ENCODE results near the gene GMPR2. TPM values are rescaled to one million over a fixed set of nuclear protein-coding genes. Genes with fewer than 3 reads are reported as not detected.

GMPR2 gene
- polyA plus RNA-seq, 3 donors = 84.4 to 84.7 (median 84.5) TPM

DNA sequence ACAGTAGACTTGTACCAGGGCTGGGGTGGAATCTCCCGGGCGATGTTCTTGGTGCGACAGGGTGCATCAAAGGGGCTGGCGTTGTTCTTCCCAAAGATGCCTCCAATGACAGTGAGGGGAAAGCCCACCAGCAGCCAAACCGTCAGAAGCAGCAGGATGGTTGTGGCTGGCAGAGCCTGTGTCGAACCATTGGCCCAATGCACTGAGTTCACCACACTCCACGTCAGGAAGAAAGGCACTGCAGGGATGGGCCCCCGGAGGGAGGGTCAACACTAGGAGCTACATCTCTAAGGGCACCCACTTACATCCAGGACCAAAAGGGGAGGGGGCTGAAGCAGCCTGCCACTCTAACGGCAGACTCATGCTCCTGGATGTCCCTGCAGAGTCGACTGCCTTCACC lies 42.3 kb upstream of the GMPR2 start:
- intact Hi-C loops (cut with micrococcal nuclease) = no loop called here
- WGBS (ENCODE audit: insufficient coverage) = 94% methylated on average over 6 of the region's 10 CpGs
- H3K4me1 ChIP-seq (ENCODE audit: control insufficient read depth in 1 of 2, insufficient read depth in 2 of 2, low read length in 2 of 2) = peaks cover 28 to 35% of the 10 kb centered on the region in 2 donors
- H3K9me3 Mint-ChIP-seq = no peaks in the 10 kb centered on the region
- no peak overlapping the region for H3K9ac ChIP-seq (ENCODE audit: insufficient read depth, low read length, poor library complexity, severe bottlenecking)
- H3K27ac Mint-ChIP-seq = peak overlapping the region in 2 of 7 donors; percentile 53 to 78
- no peak overlapping the region for H2AFZ ChIP-seq (ENCODE audit: insufficient read depth, low read depth, low read length, poor library complexity, severe bottlenecking)
- peaks cover 44 to 46% of the 10 kb centered on the region in 2 donors for H3K36me3 Mint-ChIP-seq
- H3K9me3 ChIP-seq (replicated peaks in 1 of 2; ENCODE audit: control insufficient read depth in 1 of 2, insufficient read depth in 1 of 2, low read length in 2 of 2) = no peaks in the 10 kb centered on the region
- no peak overlapping the region for H3K4me3 Mint-ChIP-seq
- H4K20me1 ChIP-seq (ENCODE audit: insufficient read depth, low read length) = no peaks in the 10 kb centered on the region
- peaks cover 34% of the 10 kb centered on the region for H3K79me2 ChIP-seq (ENCODE audit: insufficient read depth, low read length)
- H3K36me3 ChIP-seq (replicated peaks in 1 of 2; ENCODE audit: control insufficient read depth in 1 of 2, insufficient read depth in 2 of 2, low read length in 2 of 2) = peaks cover 21 to 44% of the 10 kb centered on the region in 2 donors
- no peak overlapping the region for H3K4me3 ChIP-seq (replicated peaks in 1 of 3; ENCODE audit: low read depth in 2 of 3, low read length in 3 of 3)
- no peak overlapping the region for H3K4me2 ChIP-seq (replicated peaks; ENCODE audit: extremely low read depth, low read length, poor library complexity, severe bottlenecking)
- H3K27me3 ChIP-seq (ENCODE audit: control insufficient read depth in 2 of 2, insufficient read depth in 2 of 2, low read length in 2 of 2) = no peaks in the 10 kb centered on the region
- no peak for DNase-seq
- no peak overlapping the region for H3K27ac ChIP-seq (ENCODE audit: low read depth in 1 of 2, low read length in 2 of 2)
- TF ChIP-seq, protein P1, sequence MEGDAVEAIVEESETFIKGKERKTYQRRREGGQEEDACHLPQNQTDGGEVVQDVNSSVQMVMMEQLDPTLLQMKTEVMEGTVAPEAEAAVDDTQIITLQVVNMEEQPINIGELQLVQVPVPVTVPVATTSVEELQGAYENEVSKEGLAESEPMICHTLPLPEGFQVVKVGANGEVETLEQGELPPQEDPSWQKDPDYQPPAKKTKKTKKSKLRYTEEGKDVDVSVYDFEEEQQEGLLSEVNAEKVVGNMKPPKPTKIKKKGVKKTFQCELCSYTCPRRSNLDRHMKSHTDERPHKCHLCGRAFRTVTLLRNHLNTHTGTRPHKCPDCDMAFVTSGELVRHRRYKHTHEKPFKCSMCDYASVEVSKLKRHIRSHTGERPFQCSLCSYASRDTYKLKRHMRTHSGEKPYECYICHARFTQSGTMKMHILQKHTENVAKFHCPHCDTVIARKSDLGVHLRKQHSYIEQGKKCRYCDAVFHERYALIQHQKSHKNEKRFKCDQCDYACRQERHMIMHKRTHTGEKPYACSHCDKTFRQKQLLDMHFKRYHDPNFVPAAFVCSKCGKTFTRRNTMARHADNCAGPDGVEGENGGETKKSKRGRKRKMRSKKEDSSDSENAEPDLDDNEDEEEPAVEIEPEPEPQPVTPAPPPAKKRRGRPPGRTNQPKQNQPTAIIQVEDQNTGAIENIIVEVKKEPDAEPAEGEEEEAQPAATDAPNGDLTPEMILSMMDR (IDR thresholded peaks at IDR 0.05) = no peak
- H3K27me3 Mint-ChIP-seq (ENCODE audit: low read depth in 3 of 3) = peaks cover 0 to 3% (median 0%) of the 10 kb centered on the region in 3 donors
- peaks cover 40% of the 10 kb centered on the region for H3K4me1 Mint-ChIP-seq

DNA sequence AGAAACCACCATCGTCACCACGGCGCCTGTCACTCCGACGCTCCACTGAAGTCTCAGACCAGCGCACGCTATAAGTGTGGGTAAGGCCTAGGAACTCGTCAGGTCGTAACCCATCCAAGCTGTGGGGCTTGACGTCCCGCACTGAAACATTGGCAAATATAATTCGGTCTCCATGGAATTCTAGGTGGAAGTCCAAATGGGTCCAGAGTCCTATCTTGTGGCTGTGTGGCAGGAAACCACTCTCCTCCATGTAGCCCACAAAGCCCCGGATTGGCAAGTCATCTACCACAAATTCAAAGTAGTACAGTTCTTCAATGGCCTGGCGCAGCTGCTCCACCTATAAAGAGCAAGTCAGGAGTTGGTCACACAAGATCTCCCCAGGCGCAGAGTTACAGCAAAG lies 39.8 kb upstream of the GMPR2 start:
- H3K4me3 Mint-ChIP-seq = no peak overlapping the region
- Histone ChIP-seq H3K79me2 (ENCODE audit: insufficient read depth, low read length) (peaks cover 56% of the 10 kb centered on the region), H3K4me1 (ENCODE audit: control insufficient read depth in 1 of 2, insufficient read depth in 2 of 2, low read length in 2 of 2) (peaks cover 37 to 47% of the 10 kb centered on the region in 2 donors)

More for the DNA sequence above, 39.8 kb upstream of the GMPR2 start:
- Mint-ChIP-seq H3K9me3 (no peaks in the 10 kb centered on the region), H3K27ac (peak overlapping the region in 1 of 7 donors; percentile 26), H3K36me3 (peaks cover 29 to 34% of the 10 kb centered on the region in 2 donors), H3K4me1 (peaks cover 46% of the 10 kb centered on the region), H3K27me3 (ENCODE audit: low read depth in 3 of 3) (no peaks in the 10 kb centered on the region)
- Histone ChIP-seq H3K27me3 (ENCODE audit: control insufficient read depth in 2 of 2, insufficient read depth in 2 of 2, low read length in 2 of 2) (no peaks in the 10 kb centered on the region), H3K4me3 (replicated peaks in 1 of 3; ENCODE audit: low read depth in 2 of 3, low read length in 3 of 3) (no peak overlapping the region), H4K20me1 (ENCODE audit: insufficient read depth, low read length) (no peaks in the 10 kb centered on the region), H3K9me3 (replicated peaks in 1 of 2; ENCODE audit: control insufficient read depth in 1 of 2, insufficient read depth in 1 of 2, low read length in 2 of 2) (no peaks in the 10 kb centered on the region), H2AFZ (ENCODE audit: insufficient read depth, low read depth, low read length, poor library complexity, severe bottlenecking) (no peak overlapping the region), H3K36me3 (replicated peaks in 1 of 2; ENCODE audit: control insufficient read depth in 1 of 2, insufficient read depth in 2 of 2, low read length in 2 of 2) (peaks cover 21 to 32% of the 10 kb centered on the region in 2 donors), H3K9ac (ENCODE audit: insufficient read depth, low read length, poor library complexity, severe bottlenecking) (no peak overlapping the region), H3K4me2 (replicated peaks; ENCODE audit: extremely low read depth, low read length, poor library complexity, severe bottlenecking) (no peak overlapping the region), H3K27ac (ENCODE audit: low read depth in 1 of 2, low read length in 2 of 2) (no peak overlapping the region)
- TF ChIP-seq, protein P1 (IDR thresholded peaks at IDR 0.05) = no peak
- intact Hi-C loops (cut with micrococcal nuclease) = no loop called here
- 98% methylated on average over 9 of the region's 15 CpGs for WGBS (ENCODE audit: insufficient coverage)
- DNase-seq = no peak

Data from CD14-positive monocyte (primary cell).